MM.1S (cell line): ENCODE measurements around the gene CCT5.

Source experiments
- DNase-seq: peaks from one replicate; pipeline ENCODE4 v3.0.0-alpha.2; 2015
- H2AFZ ChIP-seq: fragments of 300-600 bp; sonication (generic); 2 replicates; pipeline ENCODE4 v1.6.0; 2016; ENCODE audit warnings: antibody characterized with exemption, low read length
- H3F3A ChIP-seq: fragments of 300-600 bp; sonication (generic); 2 replicates; pipeline ENCODE4 v1.6.1; 2016; ENCODE audit warnings: mild to moderate bottlenecking, antibody characterized with exemption, low read length, moderate library complexity, mixed read lengths; ENCODE audit not compliant: insufficient read depth
- H3K27ac ChIP-seq: fragments of 300-600 bp; sonication (generic); 2 replicates; pipeline ENCODE4 v1.5.1; 2016; ENCODE audit warnings: mild to moderate bottlenecking, low read length
- H3K27me3 ChIP-seq: fragments of 300-600 bp; sonication (generic); replicated peaks from 2 replicates; pipeline ENCODE4 v1.6.0; 2016; ENCODE audit warnings: low read length; ENCODE audit not compliant: insufficient read depth
- H3K36me3 ChIP-seq: fragments of 300-600 bp; sonication (generic); replicated peaks from 2 replicates; pipeline ENCODE4 v1.6.1; 2016; ENCODE audit warnings: mild to moderate bottlenecking, low read length, mixed read lengths; ENCODE audit not compliant: insufficient read depth
- H3K4me1 ChIP-seq: fragments of 300-600 bp; sonication (generic); 2 replicates; pipeline ENCODE4 v1.6.1; 2016; ENCODE audit warnings: low read length, mixed read lengths
- H3K4me2 ChIP-seq: fragments of 300-600 bp; sonication (generic); 2 replicates; pipeline ENCODE4 v1.6.0; 2016; ENCODE audit warnings: low read depth, low read length
- H3K4me3 ChIP-seq: fragments of 300-600 bp; sonication (generic); 2 replicates; pipeline ENCODE4 v1.5.1; 2016; ENCODE audit warnings: low read length, mixed read lengths
- H3K79me2 ChIP-seq: fragments of 300-600 bp; sonication (generic); 2 replicates; pipeline ENCODE4 v1.6.1; 2016; ENCODE audit warnings: mixed run types, low read length, mixed read lengths
- H3K9ac ChIP-seq: fragments of 300-600 bp; sonication (generic); 2 replicates; pipeline ENCODE4 v1.6.1; 2016; ENCODE audit warnings: low read length, mixed read lengths
- H3K9me2 ChIP-seq: fragments of 300-600 bp; sonication (generic); replicated peaks from 2 replicates; pipeline ENCODE4 v1.6.1; 2016; ENCODE audit warnings: mild to moderate bottlenecking, low read length, mixed read lengths; ENCODE audit not compliant: insufficient read depth
- H3K9me3 ChIP-seq: fragments of 300-600 bp; sonication (generic); replicated peaks from 2 replicates; pipeline ENCODE4 v1.6.1; 2016; ENCODE audit warnings: mild to moderate bottlenecking, low read length, mixed read lengths; ENCODE audit not compliant: insufficient read depth
- H4K20me1 ChIP-seq: fragments of 300-600 bp; sonication (generic); 2 replicates; pipeline ENCODE4 v1.6.1; 2016; ENCODE audit warnings: mild to moderate bottlenecking, low read length, moderate library complexity, mixed read lengths; ENCODE audit not compliant: insufficient read depth
- CTCF ChIP-seq: fragments of 300-600 bp; sonication (generic); IDR thresholded peaks from 2 replicates; pipeline ENCODE4 v1.5.1; 2016; ENCODE audit warnings: antibody characterized with exemption, low read length, mixed read lengths
- EZH2 ChIP-seq: fragments of 300-600 bp; sonication (generic); optimal IDR thresholded peaks from 2 replicates; pipeline ENCODE3; 2017; ENCODE audit warnings: low read depth, mild to moderate bottlenecking, antibody characterized with exemption, low read length, mixed read lengths
- EZH2phosphoT487 ChIP-seq: fragments of 300-600 bp; sonication (generic); IDR thresholded peaks from 2 replicates; pipeline ENCODE4 v1.6.1; 2018; ENCODE audit warnings: antibody characterized with exemption, low read length

The CCT5 gene

GRCh38 chr5:10297646-10298204 is 47.6 kb downstream of the CCT5 start:
- Histone ChIP-seq H3K9me2 (no peaks in the 10 kb centered on the region), H4K20me1 (no peaks in the 10 kb centered on the region), H3K4me3 (no peak overlapping the region), H3K9ac (no peak overlapping the region), H2AFZ (no peak overlapping the region), H3K27ac (no peak overlapping the region), H3K9me3 (no peaks in the 10 kb centered on the region), H3K36me3 (no peaks in the 10 kb centered on the region), H3K27me3 (no peaks in the 10 kb centered on the region), H3K4me1 (no peaks in the 10 kb centered on the region), H3K4me2 (no peak overlapping the region), H3K79me2 (0 out of 2 replicates have a peak, but pooled peaks cover 4% of the 10 kb centered on the region), H3F3A (no peaks in the 10 kb centered on the region)
- TF ChIP-seq CTCF = no peak
- no peak for TF ChIP-seq EZH2phosphoT487
- no peak for TF ChIP-seq EZH2
- DNase-seq = no peak

GRCh38 chr5:10300246-10300645 is 50.2 kb downstream of the CCT5 start:
- no peaks in the 10 kb centered on the region for H3F3A ChIP-seq
- TF ChIP-seq EZH2phosphoT487 (no peak), EZH2 (no peak), CTCF (no peak)
- H3K79me2 ChIP-seq = 0 out of 2 replicates have a peak, but pooled peaks cover 4% of the 10 kb centered on the region
- no peaks in the 10 kb centered on the region for H3K4me1 ChIP-seq
- H3K36me3 ChIP-seq = no peaks in the 10 kb centered on the region
- no peak overlapping the region for H3K4me3 ChIP-seq
- H2AFZ ChIP-seq = no peak overlapping the region
- no peak overlapping the region for H3K9ac ChIP-seq
- H3K27ac ChIP-seq = no peak overlapping the region
- no peaks in the 10 kb centered on the region for H4K20me1 ChIP-seq
- H3K9me2 ChIP-seq = no peaks in the 10 kb centered on the region
- no peak for DNase-seq
- H3K9me3 ChIP-seq = no peaks in the 10 kb centered on the region
- H3K4me2 ChIP-seq = no peak overlapping the region
- no peaks in the 10 kb centered on the region for H3K27me3 ChIP-seq

- Histone ChIP-seq H3K4me2 (no peak overlapping the region), H2AFZ (no peak overlapping the region), H3K79me2 (0 out of 2 replicates have a peak, but pooled peaks cover 4% of the 10 kb centered on the region), H3K9ac (no peak overlapping the region), H3K27me3 (no peaks in the 10 kb centered on the region), H3K9me2 (no peaks in the 10 kb centered on the region), H3K4me3 (no peak overlapping the region), H3K27ac (no peak overlapping the region), H4K20me1 (no peaks in the 10 kb centered on the region), H3K9me3 (no peaks in the 10 kb centered on the region), H3K4me1 (no peaks in the 10 kb centered on the region), H3K36me3 (no peaks in the 10 kb centered on the region), H3F3A (no peaks in the 10 kb centered on the region)
- no peak for DNase-seq
- TF ChIP-seq EZH2 = no peak
- TF ChIP-seq EZH2phosphoT487 = no peak
- no peak for TF ChIP-seq CTCF
These were observed 51.2 kb downstream of the CCT5 start for GRCh38 chr5:10301266-10301665.
